ENCODE data around the gene PDE11A.

- TF ChIP-seq CTCF (IDR thresholded peaks at IDR 0.05) (no peak), POLR2A (IDR thresholded peaks at IDR 0.05) (no peak)
Observed at GRCh38 chr2:178044836-178045235, 27.7 kb downstream of the PDE11A start.
